Hematopoietic multipotent progenitor cell treated with erythropoietin and hydrocortisone succinate and interleukin-3 and kit ligand, for 15 days (in vitro differentiated cells): ENCODE measurements around the gene RHOBTB1.

Experiments
- DNase-seq: peaks from one replicate; pipeline ENCODE4 v3.0.0-alpha.2; 2015; ENCODE audit warnings: low spot score

The RHOBTB1 gene

GRCh38 chr10:60965696-60966095, 21.7 kb upstream of the RHOBTB1 start:
- DNase-seq: no peak

DNA sequence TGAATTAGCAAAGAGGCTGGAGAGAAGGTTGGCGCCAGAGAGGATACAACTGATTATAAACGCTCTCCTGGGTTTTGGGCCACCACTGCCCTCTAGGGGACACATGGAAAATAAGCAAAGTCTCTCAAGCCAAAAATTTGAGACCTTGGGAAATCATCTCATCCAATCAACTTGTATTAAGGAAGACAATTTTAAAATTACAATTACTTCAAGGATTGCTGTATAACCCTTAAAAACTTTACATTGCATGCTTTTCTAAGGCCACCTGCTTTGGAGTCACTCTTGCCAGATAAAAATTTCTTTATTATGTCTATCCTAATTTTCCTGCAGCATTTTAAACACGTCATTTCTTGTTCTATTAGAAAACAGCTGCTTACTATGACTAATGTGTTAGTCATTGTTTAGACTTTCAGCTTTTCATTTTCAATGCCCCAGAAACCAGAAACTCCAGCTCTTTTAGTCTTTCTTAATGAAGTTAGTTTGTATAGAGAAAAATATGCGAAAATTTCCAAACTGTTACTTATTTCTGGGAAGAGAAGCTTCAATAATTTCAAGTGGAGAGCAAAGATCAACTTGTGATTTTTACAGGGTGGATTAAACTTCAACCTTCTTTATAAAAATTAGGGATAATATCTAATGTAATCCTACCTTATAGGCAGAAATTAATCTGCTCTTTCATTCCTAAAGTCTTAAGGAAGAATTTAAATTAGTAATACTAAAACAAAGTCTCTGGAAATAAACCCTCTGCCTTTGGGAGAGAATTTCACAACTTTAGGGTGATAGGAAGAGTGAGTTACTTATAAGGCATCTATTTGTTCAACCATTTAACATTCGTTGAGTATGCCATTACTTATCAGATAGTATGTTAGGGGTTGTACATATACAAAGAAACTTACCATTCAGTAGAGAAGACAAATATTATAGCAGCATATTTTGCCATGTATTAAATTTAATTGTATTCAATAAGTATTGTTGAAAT, 20.6 kb upstream of the RHOBTB1 start:
- DNase-seq: peak; percentile 35

DNA sequence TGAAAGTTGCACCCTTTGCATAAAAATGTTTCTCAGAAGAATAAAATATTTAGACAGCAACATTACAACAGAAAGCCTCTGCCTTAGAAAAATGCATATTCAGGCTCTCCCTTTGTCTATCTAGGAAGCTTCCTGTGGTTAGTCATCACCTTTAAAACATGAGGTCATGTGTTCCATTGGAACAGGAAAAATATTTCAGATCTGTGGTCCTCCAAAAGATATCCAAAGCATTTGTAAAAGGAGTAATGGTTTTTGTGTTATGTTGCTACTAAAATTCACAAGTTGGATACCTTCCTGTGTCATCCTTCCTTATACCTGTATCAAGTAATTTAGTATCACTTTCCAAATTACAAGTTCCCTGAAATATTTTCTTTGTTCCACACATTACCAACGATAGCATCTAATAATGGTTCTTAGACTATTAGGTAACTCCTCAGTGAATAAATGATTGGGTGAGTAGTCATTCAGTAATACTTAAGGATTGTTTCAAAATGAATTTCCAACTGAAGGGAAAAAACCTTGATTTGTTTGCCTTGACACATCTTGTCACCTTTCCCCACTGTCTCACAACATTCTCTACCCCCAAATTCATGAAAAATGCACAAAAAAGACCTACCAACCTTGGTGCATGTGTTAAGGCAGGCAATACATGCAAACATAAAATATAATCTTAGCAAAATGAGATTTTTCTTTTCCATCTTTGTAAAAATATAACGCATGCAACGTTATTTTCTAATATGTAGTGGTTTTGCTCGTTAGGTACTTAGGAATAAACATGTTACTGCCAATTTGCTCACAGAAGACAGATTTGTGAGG, 19.7 kb upstream of the RHOBTB1 start:
- no peak for DNase-seq

DNA sequence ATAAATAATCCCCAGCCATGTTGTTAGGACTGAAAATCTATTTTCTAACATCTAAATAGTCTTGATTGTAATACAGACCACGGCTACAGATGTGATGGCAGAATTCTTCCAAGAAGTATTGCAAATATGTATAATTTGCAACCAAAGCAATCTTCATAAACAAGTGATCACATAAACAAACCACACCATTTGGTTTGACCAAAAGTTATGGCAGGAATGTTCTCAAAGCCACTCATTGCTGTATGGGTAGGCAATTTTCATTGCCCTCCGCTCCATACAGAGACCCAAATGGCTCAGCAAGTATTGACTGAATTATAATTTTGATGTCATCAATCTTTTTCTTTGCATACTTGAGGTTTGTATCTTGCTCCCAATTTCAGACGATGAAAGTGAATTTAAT, 19.0 kb upstream of the RHOBTB1 start:
- DNase-seq: no peak

- DNase-seq: no peak
Measured at GRCh38 chr10:60960913-60961312, 16.9 kb upstream of the RHOBTB1 start.

GRCh38 chr10:60960031-60960430, 16.0 kb upstream of the RHOBTB1 start:
- no peak for DNase-seq

DNA sequence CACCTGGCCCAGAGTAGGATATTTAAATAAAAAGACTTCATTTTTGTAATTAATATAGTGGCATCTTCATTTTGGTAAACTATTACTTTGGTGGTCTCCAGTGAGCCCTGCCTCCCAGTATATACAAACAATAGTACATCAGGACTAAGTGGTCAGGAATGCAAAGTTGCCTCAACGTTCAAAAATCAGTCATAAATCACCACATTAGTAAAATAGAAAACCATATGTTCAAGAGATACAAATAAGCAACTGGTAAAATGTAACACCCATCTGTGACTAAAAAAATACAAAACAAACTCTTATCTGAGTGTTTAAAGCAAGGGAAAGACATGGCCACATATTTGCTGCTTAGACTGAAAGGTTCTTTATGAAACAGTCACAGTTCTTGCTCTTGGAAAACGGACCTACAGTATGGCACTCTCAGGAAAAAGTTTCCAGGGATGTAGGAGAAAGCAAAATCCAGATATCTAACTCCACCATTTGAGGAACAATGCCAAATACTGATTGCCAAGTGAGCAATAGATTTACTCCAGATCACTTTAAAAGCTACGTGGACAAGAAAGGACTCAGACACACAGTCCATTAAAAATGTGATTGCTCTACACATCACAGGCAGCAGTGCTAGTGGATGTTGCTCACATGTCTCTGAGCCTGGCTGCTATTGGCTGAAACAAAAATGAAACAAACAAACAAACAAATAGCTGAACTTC, 15.1 kb upstream of the RHOBTB1 start:
- DNase-seq: no peak

DNA sequence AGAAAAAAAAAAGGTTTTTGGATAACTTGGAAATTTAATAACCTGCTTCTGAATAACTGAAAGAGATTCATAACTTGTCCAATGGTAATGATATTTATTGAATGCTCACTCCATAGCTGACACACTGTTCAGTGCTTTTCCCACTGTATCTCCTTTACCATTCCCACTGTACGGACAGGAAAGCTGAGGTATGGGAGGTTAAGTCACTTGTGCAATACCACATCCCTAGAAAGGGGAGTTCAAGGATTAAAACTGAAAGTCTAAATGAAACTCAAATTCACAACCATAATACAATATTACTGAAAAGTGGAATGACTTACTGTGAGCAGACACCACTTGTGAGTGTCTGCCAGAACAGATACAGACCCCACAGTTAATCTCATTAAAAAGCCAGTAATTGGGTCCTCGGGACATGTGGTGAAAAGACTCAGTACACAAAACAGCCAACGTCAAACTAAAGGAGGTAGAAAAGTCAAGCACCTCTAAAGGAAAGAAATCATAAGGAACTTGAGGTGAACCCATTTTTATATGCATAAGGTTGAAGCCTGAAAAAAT, 13.8 kb upstream of the RHOBTB1 start:
- no peak for DNase-seq

DNA sequence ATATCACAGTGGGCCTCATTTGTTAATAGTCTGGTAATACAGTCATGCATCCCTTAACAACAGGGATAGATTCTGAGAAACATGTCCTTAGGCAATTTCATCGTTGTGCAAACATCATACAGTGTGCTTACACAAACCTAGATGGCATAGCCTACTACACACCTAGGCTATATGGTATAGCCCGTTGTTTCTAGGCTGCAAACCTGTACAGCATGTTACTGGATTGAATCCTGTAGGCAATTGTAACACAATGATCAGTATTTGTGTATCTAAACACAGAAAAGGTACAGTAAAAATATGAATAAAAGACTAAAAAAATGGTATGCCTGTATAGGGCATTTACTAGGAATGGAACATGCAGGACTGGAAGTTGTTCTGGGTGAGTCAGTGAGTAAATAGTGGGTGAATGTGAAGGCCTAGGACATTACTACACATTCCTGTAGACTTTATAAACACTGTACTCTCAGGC, 12.0 kb upstream of the RHOBTB1 start:
- DNase-seq: no peak

GRCh38 chr10:60955316-60955715, 11.3 kb upstream of the RHOBTB1 start:
- no peak for DNase-seq

GRCh38 chr10:60954035-60954434, 10.1 kb upstream of the RHOBTB1 start:
- DNase-seq: no peak

DNA sequence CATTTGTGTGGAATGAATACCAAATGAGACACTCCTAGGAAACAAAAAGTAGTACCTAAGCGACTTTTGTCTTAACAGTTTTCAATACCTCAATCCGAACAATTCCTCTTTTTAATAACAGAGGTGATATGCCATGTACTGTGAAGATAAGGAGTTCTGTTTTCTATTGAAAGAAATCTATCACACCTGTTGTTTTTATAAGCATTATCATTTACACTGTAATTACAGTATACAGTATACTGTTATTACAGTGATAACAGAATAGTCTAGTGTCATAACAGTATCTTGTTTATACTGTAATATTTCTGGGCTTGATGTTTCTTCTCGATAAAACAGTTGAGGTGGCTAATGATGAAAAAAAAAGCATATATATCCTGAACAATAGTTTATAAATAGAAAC, 9.4 kb upstream of the RHOBTB1 start:
- no peak for DNase-seq

- no peak for DNase-seq
Measured at GRCh38 chr10:60952846-60953220, 8.8 kb upstream of the RHOBTB1 start.

GRCh38 chr10:60952067-60952845, 8.3 kb upstream of the RHOBTB1 start:
- no peak for DNase-seq

GRCh38 chr10:60951272-60951724, 7.3 kb upstream of the RHOBTB1 start:
- DNase-seq: no peak

- DNase-seq: no peak
Measured at GRCh38 chr10:60950300-60950699, 6.3 kb upstream of the RHOBTB1 start.

GRCh38 chr10:60948851-60949250, 4.9 kb upstream of the RHOBTB1 start:
- no peak for DNase-seq

DNA sequence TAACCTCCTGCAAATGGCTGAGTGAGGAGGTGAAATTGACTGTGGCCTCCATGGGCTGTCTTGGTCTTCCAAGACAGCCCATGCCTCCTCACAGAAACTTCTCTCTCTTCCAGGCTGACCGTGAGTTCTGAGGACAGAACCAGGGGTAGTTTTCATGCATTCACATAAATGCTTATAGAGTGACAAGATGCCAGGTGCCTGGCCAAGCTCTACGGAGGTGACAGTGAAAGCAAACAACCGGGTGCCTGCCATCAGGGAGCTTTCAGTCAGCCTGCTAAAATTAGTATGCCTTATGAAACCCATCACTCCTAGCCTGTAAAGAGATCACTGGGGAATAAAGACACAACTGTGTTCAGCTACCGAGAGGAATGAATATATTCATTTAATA, 919 bp upstream of the RHOBTB1 start:
- no peak for DNase-seq

GRCh38 chr10:60943316-60944057, 498 bp downstream of the RHOBTB1 start:
- DNase-seq: no peak

DNA sequence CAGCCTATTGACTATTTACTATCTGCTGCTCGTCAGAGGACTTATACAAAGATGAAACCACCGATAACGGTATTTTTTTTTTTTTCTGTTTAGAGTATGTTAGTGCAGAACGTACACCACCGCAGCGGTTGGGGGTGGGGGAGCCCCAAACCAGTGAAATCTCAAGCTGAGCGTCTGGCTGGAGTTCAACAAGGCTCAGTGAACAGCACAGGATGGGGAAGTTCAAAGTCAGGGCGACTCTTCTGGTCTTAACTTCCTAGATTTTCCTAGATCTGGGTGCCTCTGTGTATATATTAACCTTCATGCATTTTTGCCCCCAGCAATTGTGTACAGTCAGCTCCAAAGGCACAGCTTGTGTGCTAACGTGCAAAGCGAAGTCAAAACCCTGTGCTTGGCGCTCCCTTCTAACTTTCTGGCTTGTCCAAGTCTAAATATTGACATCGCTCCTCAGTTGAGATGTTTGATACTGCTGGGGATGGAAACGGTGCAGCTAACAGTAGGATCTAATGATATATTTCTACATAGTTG, 1.1 kb downstream of the RHOBTB1 start:
- DNase-seq: no peak
